ENCODE results near the gene MSH6. TPM values are rescaled to one million over a fixed set of nuclear protein-coding genes. Genes with fewer than 3 reads are reported as not detected.
A peak's percentile ranks its signal among the peaks of the same experiment; 100 is the strongest.

The MSH6 gene
- total RNA-seq, 2 experiments from 2014 or later = 37.3 to 38.5 TPM

- H3K4me1 ChIP-seq (ENCODE audit: insufficient read depth, low read length) = no peaks in the 10 kb centered on the region
- Mint-ChIP-seq H3K4me1 (ENCODE audit: low read depth) (peaks cover 7% of the 10 kb centered on the region), H3K36me3 (ENCODE audit: low read depth) (peaks cover 98% of the 10 kb centered on the region), H3K27ac (no peak overlapping the region), H3K9me3 (no peaks in the 10 kb centered on the region), H3K27me3 (no peaks in the 10 kb centered on the region), H3K4me3 (no peak overlapping the region)
- no peak overlapping the region for H3K4me3 ChIP-seq (ENCODE audit: low read length)
- ChIA-PET CTCF (no interaction called here), POLR2A (no interaction called here)
- no peak for DNase-seq
- TF ChIP-seq CTCF (IDR thresholded peaks at IDR 0.05) = no peak
- H3K27me3 ChIP-seq (ENCODE audit: control insufficient read depth in 1 of 2, insufficient read depth in 2 of 2, low read length in 2 of 2) = no peaks in the 10 kb centered on the region
- intact Hi-C loops (cut with DNase I, micrococcal nuclease) = no loop called here
- H3K36me3 ChIP-seq (ENCODE audit: insufficient read depth, low read length) = peaks cover 79% of the 10 kb centered on the region
- no peak for ATAC-seq (ENCODE audit: poor library complexity)
- H3K9me3 ChIP-seq (ENCODE audit: control insufficient read depth in 1 of 2, insufficient read depth in 1 of 2, low read length in 2 of 2) = peaks cover 3 to 5% of the 10 kb centered on the region in 2 experiments
- H3K27ac ChIP-seq (ENCODE audit: low read depth in 1 of 2, low read length in 2 of 2) = no peak overlapping the region
These were observed 25.7 kb downstream of the MSH6 start for GRCh38 chr2:47808614-47809013.

- no peak overlapping the region for H3K27ac ChIP-seq (ENCODE audit: low read depth in 1 of 2, low read length in 2 of 2)
- Mint-ChIP-seq H3K27me3 (no peaks in the 10 kb centered on the region), H3K9me3 (no peaks in the 10 kb centered on the region), H3K4me3 (no peak overlapping the region), H3K27ac (peak overlapping the region; percentile 30), H3K4me1 (ENCODE audit: low read depth) (peaks cover 7% of the 10 kb centered on the region), H3K36me3 (ENCODE audit: low read depth) (peaks cover 98% of the 10 kb centered on the region)
- ChIA-PET CTCF (no interaction called here), POLR2A (no interaction called here)
- intact Hi-C loops (cut with DNase I, micrococcal nuclease) = no loop called here
- ATAC-seq (ENCODE audit: poor library complexity) (no peak), DNase-seq (no peak)
- no peaks in the 10 kb centered on the region for H3K4me1 ChIP-seq (ENCODE audit: insufficient read depth, low read length)
- peaks cover 75% of the 10 kb centered on the region for H3K36me3 ChIP-seq (ENCODE audit: insufficient read depth, low read length)
- no peaks in the 10 kb centered on the region for H3K27me3 ChIP-seq (ENCODE audit: control insufficient read depth in 1 of 2, insufficient read depth in 2 of 2, low read length in 2 of 2)
- H3K9me3 ChIP-seq (ENCODE audit: control insufficient read depth in 1 of 2, insufficient read depth in 1 of 2, low read length in 2 of 2) = no peaks in the 10 kb centered on the region
- TF ChIP-seq CTCF (IDR thresholded peaks at IDR 0.05) = no peak
- H3K4me3 ChIP-seq (ENCODE audit: low read length) = no peak overlapping the region
These were observed 27.0 kb downstream of the MSH6 start for GRCh38 chr2:47809903-47810302.

- no peaks in the 10 kb centered on the region for H3K9me3 Mint-ChIP-seq
These were observed 27.9 kb downstream of the MSH6 start for GRCh38 chr2:47810850-47811249.

More at GRCh38 chr2:47810850-47811249, 27.9 kb downstream of the MSH6 start:
- H3K36me3 Mint-ChIP-seq (ENCODE audit: low read depth) = peaks cover 98% of the 10 kb centered on the region
- H3K4me3 Mint-ChIP-seq = no peak overlapping the region
- Histone ChIP-seq H3K4me1 (ENCODE audit: insufficient read depth, low read length) (no peaks in the 10 kb centered on the region), H3K9me3 (ENCODE audit: control insufficient read depth in 1 of 2, insufficient read depth in 1 of 2, low read length in 2 of 2) (no peaks in the 10 kb centered on the region), H3K27ac (ENCODE audit: low read depth in 1 of 2, low read length in 2 of 2) (no peak overlapping the region), H3K27me3 (ENCODE audit: control insufficient read depth in 1 of 2, insufficient read depth in 2 of 2, low read length in 2 of 2) (no peaks in the 10 kb centered on the region), H3K36me3 (ENCODE audit: insufficient read depth, low read length) (peaks cover 77% of the 10 kb centered on the region), H3K4me3 (ENCODE audit: low read length) (no peak overlapping the region)
- DNase-seq (no peak), ATAC-seq (ENCODE audit: poor library complexity) (no peak)
- POLR2A ChIA-PET = no interaction called here
- no peak for TF ChIP-seq CTCF (IDR thresholded peaks at IDR 0.05)
- peaks cover 7% of the 10 kb centered on the region for H3K4me1 Mint-ChIP-seq (ENCODE audit: low read depth)
- H3K27ac Mint-ChIP-seq = peak overlapping the region; percentile 5
- CTCF ChIA-PET = no interaction called here
- no peaks in the 10 kb centered on the region for H3K27me3 Mint-ChIP-seq
- intact Hi-C loops (cut with DNase I, micrococcal nuclease) = no loop called here
